ENCODE measurements around the gene STPG2. TPM values are rescaled to one million over a fixed set of nuclear protein-coding genes. Genes with fewer than 3 reads are reported as not detected.

STPG2 gene
- total RNA-seq, 6 experiments from 2014 or later = not detected

DNA sequence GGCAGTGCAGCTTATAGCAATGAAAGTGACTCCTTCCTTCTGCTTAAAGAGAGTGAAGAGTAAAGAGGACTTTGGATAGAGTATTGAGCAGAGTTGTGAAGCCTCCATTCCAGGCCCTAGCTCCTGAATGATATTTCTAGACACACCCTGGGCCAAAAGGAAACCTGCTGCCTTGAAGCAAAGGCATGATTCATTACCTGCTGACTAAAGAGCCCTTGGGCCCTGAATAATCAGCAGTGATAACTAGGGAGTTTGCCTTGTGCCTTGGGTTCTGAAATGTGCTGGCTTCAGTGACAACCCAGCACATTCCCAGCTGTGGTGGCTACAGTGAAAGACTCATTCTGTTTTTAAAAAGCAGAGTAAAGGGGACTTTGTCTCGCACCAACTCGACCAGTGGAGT is 49.2 kb downstream of the STPG2 start:
- TF ChIP-seq, protein P1, sequence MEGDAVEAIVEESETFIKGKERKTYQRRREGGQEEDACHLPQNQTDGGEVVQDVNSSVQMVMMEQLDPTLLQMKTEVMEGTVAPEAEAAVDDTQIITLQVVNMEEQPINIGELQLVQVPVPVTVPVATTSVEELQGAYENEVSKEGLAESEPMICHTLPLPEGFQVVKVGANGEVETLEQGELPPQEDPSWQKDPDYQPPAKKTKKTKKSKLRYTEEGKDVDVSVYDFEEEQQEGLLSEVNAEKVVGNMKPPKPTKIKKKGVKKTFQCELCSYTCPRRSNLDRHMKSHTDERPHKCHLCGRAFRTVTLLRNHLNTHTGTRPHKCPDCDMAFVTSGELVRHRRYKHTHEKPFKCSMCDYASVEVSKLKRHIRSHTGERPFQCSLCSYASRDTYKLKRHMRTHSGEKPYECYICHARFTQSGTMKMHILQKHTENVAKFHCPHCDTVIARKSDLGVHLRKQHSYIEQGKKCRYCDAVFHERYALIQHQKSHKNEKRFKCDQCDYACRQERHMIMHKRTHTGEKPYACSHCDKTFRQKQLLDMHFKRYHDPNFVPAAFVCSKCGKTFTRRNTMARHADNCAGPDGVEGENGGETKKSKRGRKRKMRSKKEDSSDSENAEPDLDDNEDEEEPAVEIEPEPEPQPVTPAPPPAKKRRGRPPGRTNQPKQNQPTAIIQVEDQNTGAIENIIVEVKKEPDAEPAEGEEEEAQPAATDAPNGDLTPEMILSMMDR (IDR thresholded peaks at IDR 0.05) = no peak
- no peak overlapping the region for H3K27ac Mint-ChIP-seq
- H3K4me3 Mint-ChIP-seq = no peak overlapping the region
- H3K9me3 Mint-ChIP-seq = no peaks in the 10 kb centered on the region
- H3K27me3 Mint-ChIP-seq (ENCODE audit: insufficient read depth) = peaks cover 5% of the 10 kb centered on the region; the same call in 1 of the 2 replicates
- H3K36me3 Mint-ChIP-seq (ENCODE audit: low read depth) = no peaks in the 10 kb centered on the region
- no peaks in the 10 kb centered on the region for H3K4me1 Mint-ChIP-seq (ENCODE audit: low read depth)
- DNase-seq = no peak

DNA sequence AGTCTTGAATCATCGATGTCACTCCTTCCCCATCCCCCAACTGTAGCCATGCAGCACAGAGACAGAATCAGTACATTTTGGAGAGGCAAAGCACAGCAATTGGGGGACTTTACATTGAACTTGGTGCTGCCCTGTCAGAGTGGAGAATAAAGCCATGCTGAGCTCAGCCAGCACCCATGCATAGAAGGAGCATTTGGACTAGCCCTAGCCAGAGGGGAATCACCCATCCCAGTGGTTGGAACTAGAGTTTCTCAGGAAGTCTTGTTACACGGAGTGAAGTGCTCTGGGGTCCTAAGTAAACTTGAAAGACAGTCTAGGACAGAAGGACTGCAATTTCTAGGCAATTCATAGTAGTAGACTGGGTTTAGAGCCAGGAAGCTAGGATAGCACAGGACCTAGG is 49.6 kb downstream of the STPG2 start:
- no peak for DNase-seq
- H3K27me3 Mint-ChIP-seq (ENCODE audit: insufficient read depth) = peaks cover 5% of the 10 kb centered on the region; the same call in 1 of the 2 replicates
- H3K4me1 Mint-ChIP-seq (ENCODE audit: low read depth) = no peaks in the 10 kb centered on the region
- no peaks in the 10 kb centered on the region for H3K9me3 Mint-ChIP-seq
- H3K4me3 Mint-ChIP-seq = no peak overlapping the region
- no peak overlapping the region for H3K27ac Mint-ChIP-seq
- TF ChIP-seq, protein P1 (IDR thresholded peaks at IDR 0.05) = no peak
- H3K36me3 Mint-ChIP-seq (ENCODE audit: low read depth) = no peaks in the 10 kb centered on the region

DNA sequence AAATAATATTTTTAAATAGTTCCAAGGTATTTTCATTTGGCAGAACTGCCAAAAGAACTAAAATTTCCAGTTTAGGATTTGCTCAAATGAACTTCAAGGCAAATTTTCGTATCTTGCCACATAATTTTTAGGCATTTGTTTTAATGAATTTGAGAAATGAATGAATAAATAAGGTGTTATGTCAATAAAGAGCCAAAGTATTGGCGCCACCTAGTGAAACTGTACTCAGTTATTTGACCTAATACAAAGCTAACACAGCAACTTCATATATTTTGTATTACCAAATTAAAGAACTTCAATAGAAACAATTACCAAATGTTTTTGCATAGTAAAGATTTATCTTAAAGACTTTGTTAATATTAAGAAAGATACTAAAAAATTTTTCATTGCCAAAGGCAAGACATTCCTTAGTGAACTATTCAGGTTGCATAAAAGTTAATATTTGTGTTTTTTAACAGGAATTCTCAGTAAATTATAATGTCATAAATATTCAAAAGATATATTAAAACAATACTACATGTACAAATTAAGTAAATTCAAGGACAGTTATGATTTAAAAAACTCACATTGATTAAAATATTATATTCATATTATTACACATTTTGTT is 50.3 kb downstream of the STPG2 start:
- peaks cover 5% of the 10 kb centered on the region; the same call in 1 of the 2 replicates for H3K27me3 Mint-ChIP-seq (ENCODE audit: insufficient read depth)
- no peaks in the 10 kb centered on the region for H3K9me3 Mint-ChIP-seq
- TF ChIP-seq, protein P1 (IDR thresholded peaks at IDR 0.05) = peak; percentile 84
- H3K4me1 Mint-ChIP-seq (ENCODE audit: low read depth) = no peaks in the 10 kb centered on the region
- no peak overlapping the region for H3K4me3 Mint-ChIP-seq
- no peaks in the 10 kb centered on the region for H3K36me3 Mint-ChIP-seq (ENCODE audit: low read depth)
- no peak overlapping the region for H3K27ac Mint-ChIP-seq
- DNase-seq = peak; percentile 7

DNA sequence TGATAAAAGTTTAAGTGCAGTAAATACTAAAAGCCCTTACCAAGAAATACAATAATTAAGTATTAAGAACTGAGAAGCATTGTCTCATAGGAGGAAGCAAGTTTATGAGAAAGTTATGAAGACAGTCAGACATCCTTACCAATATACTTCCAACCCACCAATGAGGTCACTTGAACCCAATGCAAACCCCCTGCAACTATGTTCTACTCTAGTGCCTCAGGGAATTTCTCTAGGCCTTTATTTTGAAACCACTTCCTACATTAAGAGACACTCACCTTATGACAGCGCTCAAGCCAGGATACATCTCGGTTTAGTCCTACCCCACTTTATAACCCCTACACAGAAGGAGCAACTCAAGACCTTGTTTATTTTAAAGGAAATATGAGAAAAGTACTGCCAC is 61.3 kb downstream of the STPG2 start:
- no peaks in the 10 kb centered on the region for H3K9me3 Mint-ChIP-seq
- no peaks in the 10 kb centered on the region for H3K36me3 Mint-ChIP-seq (ENCODE audit: low read depth)
- no peak overlapping the region for H3K27ac Mint-ChIP-seq
- no peak for DNase-seq
- no peak overlapping the region for H3K4me3 Mint-ChIP-seq
- TF ChIP-seq, protein P1 (IDR thresholded peaks at IDR 0.05) = no peak
- H3K4me1 Mint-ChIP-seq (ENCODE audit: low read depth) = no peaks in the 10 kb centered on the region
- H3K27me3 Mint-ChIP-seq (ENCODE audit: insufficient read depth) = no peaks in the 10 kb centered on the region

DNA sequence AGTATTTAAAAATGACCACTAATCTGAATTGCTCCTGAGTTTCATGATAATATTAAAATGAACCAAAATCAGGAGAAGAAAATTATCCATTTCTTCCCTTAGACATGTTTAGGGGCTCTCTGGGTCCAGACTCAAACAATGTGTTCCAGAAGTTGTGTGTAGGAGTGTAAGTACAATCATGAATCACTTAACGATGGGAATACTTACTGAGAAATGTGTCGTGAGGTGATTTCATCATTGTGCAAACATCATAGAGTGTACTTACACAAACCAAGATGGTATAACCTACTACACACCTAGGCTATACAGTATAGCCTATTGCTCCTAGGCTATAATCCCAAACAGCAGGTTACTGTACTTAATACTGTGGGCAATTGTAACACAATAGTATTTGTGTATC is 74.8 kb downstream of the STPG2 start:
- no peak overlapping the region for H3K27ac Mint-ChIP-seq
- TF ChIP-seq, protein P1 (IDR thresholded peaks at IDR 0.05) = no peak
- no peaks in the 10 kb centered on the region for H3K4me1 Mint-ChIP-seq (ENCODE audit: low read depth)
- H3K27me3 Mint-ChIP-seq (ENCODE audit: insufficient read depth) = no peaks in the 10 kb centered on the region
- no peak overlapping the region for H3K4me3 Mint-ChIP-seq
- no peaks in the 10 kb centered on the region for H3K36me3 Mint-ChIP-seq (ENCODE audit: low read depth)
- no peaks in the 10 kb centered on the region for H3K9me3 Mint-ChIP-seq
- no peak for DNase-seq

Measured in HFFc6 (cell line).